Measurements from ENCODE around the gene SLC6A18.

Gene SLC6A18

DNA sequence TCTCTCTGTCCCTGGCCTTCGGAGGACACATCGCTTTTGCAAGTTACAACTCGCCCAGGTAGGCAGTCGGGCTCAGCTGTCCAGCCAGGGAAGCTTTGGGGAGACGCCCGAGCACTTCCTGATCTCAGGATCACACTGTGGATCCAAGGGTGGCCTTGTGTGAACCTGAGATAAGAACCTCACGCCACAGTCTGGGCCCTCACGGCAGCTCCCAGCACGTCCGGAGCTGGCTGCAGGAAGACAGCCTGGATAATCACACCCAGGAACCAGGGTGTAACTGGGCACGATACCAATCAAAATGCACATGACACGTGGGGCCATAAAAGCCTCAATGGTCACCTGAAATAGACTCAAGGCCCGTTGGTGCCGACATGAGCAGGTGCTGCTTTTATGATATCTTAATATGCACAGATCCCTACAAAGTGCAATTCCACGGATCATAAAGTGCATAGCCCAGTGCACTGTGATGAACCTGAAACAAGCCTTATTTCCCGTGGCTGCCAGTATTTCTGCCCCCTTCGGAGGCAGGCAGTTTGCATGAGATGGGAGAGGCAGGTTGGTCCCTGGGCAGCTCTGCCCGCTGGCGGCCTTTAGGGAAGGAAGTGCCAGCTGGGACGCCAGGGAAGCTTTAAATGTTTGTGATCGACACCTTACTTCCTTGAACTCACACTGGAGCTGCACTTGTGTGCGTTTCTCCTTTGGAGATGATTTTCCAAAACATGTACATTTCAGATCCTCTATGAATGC lies 14.5 kb downstream of the SLC6A18 start:
- no peak for DNase-seq

GRCh38 chr5:1240496-1241260 lies 15.5 kb downstream of the SLC6A18 start:
- no peak for DNase-seq

GRCh38 chr5:1241509-1242080 lies 16.4 kb downstream of the SLC6A18 start:
- no peak for DNase-seq

- no peak for DNase-seq
These were observed 17.7 kb downstream of the SLC6A18 start for GRCh38 chr5:1242733-1243486.

DNA sequence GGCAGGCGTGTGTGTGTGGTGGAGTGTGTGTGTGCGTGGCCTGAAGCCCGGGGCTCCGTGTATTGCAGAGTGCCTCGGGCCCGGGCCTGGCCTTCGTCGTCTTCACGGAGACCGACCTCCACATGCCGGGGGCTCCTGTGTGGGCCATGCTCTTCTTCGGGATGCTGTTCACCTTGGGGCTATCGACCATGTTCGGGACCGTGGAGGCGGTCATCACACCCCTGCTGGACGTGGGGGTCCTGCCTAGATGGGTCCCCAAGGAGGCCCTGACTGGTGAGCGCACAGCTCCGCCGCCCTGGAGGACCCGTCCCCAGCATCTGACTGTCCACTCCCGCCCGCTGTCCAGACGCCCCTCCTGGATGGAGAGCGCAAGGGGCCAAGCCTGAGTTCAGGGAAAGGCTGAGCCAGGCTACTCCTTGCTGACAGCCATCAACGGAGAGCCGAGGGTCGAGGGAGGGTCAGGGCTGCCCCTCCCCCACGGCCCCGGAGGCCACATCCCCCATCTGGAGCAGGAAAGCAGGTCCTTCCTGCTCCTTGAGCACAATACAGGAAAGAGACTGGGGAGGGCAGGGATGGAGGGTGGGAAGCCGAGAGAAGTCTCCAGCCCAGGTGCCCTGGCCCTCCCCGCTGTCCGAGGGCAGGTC lies 18.4 kb downstream of the SLC6A18 start:
- no peak for DNase-seq

- DNase-seq: no peak
These were observed 19.1 kb downstream of the SLC6A18 start for GRCh38 chr5:1244255-1244654.

DNA sequence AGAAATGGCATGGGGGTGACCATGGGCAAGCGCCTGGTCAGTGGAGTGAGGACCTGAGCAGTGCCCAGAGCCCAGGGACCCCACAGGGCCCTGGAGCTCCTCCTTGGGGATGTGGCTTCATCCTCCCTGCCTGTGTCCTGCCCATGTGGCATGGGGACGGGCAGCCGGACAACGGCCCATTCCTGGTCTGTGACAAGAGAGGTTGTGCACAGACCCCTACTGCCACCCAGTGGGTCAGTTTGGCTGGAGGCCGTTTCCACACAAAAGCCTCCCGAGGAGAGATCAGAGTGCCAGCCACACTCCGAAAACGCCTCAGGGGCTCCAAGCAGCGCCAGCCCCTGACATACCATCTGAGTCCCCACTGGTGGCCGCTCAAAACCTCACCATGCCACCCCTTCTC lies 19.8 kb downstream of the SLC6A18 start:
- no peak for DNase-seq

DNA sequence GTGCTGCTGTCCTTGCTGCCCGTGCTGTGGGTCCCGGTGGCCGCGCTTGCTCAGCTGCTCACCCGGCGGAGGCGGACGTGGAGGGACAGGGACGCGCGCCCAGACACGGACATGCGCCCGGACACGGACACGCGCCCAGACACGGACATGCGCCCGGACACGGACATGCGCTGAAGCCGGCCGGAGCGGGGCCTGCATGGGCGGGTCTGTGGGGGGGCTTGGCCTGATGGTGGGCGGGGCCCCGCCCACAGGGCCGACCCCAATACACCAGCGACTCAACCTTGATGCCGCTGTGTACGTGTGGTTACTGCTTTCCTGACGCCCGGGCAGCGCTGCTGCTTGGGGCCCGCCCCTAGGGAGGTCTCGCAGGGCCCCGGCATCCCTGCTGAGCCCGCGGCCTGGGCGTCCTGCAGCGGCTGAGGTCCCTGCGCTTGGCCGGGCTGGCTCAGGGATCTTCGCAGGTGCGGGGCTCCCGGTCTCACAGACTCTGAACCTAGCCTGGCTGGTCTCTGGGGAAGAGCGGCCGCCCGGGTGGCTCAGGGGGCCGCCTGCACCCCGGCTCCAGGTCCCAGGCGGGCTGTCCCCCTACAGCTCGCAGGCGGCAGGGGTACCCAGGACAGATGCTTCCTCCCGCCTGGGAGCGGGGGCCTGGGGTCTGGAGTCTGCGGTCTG lies 20.9 kb downstream of the SLC6A18 start:
- no peak for DNase-seq

- DNase-seq: no peak
These were observed 21.7 kb downstream of the SLC6A18 start for GRCh38 chr5:1246711-1247431.

- no peak for DNase-seq
These were observed 22.6 kb downstream of the SLC6A18 start for GRCh38 chr5:1247811-1248210.

GRCh38 chr5:1249366-1250280 lies 24.4 kb downstream of the SLC6A18 start:
- DNase-seq: no peak

DNA sequence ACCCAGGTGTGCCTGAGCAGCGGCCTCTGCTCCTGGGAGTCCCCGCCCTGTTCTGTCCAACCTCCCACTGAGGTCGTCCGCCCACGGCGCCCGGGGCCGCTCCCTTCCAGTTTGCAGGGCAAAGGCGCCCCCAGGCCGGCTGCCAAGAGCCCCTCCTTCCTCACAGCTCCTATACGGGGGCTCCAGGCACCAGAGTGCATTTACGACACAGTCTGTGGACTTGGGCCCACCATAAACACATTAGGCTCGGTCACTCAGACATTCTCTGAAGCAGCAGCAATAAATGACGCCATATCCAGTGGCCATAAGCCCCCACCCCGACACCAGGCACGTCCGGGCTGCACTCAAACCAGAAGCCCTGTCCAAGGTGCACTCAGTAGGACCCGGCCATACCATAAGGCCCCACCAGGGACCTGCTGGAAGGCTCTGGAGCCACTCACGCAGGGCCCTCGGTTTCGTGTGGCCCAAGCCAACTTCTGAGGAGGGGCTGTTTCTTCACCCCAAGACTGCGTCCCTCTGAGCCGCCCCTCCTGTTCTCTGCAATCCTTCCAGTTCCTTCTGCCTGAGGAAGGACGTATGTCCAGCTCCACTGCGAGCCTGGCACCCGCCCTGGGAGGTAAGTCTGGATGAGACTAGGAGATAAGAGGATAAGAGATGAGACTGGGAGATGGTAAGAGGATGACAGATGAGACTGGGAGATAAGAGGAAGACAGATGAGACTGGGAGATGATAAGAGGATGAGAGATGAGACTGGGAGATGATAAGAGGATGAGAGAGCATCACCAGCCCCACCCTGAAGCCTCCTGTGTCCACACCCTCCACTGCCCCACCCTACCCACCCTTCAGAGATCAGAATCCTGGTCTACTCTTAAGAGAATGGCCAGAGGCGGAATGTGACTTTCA lies 26.7 kb downstream of the SLC6A18 start:
- no peak for DNase-seq

DNA sequence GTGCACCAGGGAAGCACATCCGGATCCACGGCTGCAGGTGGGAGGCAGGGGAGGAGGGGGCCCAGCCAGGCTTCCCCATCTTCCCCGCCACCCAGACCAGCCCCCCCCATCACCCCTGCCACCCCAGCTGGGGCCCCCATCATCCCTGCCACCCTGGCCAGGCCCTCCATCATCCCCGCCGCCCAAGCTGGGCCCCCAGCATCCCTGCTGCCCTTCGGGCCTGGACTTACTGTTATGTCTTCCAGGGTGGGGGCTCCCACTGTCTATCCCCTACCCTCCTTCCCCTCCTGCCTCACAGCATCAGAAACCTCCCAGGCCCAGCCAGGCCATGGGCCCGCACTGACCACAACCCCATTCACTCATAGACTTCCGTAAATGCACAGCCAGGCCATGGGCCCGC lies 27.5 kb downstream of the SLC6A18 start:
- DNase-seq: no peak

GRCh38 chr5:1253456-1254105 lies 28.4 kb downstream of the SLC6A18 start:
- DNase-seq: no peak

- no peak for DNase-seq
These were observed 29.0 kb downstream of the SLC6A18 start for GRCh38 chr5:1254196-1254595.

- peak; percentile 69 for DNase-seq
These were observed 29.9 kb downstream of the SLC6A18 start for GRCh38 chr5:1255081-1255561.

GRCh38 chr5:1256776-1257175 lies 31.6 kb downstream of the SLC6A18 start:
- no peak for DNase-seq

- no peak for DNase-seq
These were observed 32.2 kb downstream of the SLC6A18 start for GRCh38 chr5:1257363-1257762.

GRCh38 chr5:1257841-1258240 lies 32.7 kb downstream of the SLC6A18 start:
- no peak for DNase-seq
